ENCODE results near the gene NPAS3. TPM values are rescaled to one million over a fixed set of nuclear protein-coding genes. Genes with fewer than 3 reads are reported as not detected.

NPAS3 gene
- total and polyA plus RNA-seq, 2 of the 8 experiments (the other 6 are each of a cell fraction or from before 2014, with no cell fraction given): 0.11 to 0.60 TPM

- TF ChIP-seq, protein P1, sequence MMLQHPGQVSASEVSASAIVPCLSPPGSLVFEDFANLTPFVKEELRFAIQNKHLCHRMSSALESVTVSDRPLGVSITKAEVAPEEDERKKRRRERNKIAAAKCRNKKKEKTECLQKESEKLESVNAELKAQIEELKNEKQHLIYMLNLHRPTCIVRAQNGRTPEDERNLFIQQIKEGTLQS (IDR thresholded peaks at IDR 0.05; ENCODE audit: insufficient read depth, low read depth, low read length): no peak
- TF ChIP-seq PHF8 (conservative IDR thresholded peaks at IDR 0.05; ENCODE audit: low read depth, low read length): no peak
- TF ChIP-seq JUN (IDR thresholded peaks at IDR 0.05; ENCODE audit: low read depth, low read length): no peak
- no peak for TF ChIP-seq RBBP5 (IDR thresholded peaks at IDR 0.05; ENCODE audit: borderline replicate concordance, low read depth, low read length)
- no peak for TF ChIP-seq SUZ12 (IDR thresholded peaks at IDR 0.05; ENCODE audit: low read length)
Measured at GRCh38 chr14:33505963-33506329, 567.3 kb downstream of the NPAS3 start (continued).

Measured in H1 (cell line).